ENCODE results near the gene ACTN2.

ACTN2 gene

DNA sequence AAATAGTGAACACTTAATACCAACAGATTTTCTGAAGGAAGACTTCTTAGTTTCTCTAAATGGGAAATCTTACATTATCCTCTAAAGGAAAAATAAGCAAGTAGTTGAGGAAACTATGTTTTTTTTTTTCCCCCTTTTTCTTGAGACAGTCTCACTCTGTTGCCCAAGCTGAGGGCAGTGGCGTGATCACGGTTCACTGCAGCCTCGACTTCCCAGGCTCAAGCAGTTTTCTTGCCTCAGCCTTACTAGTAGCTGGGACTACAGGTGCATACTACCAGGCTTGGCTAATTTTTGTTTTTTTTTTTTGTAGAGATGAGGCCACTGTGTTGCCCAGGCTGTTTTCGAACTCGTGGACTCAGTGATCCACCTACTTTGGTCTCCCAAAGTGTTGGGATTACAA is 112.7 kb downstream of the ACTN2 start:
- no peak for DNase-seq (ENCODE audit: low spot score)
- H3K27ac ChIP-seq: no peak overlapping the region
- H3K4me3 ChIP-seq: no peak overlapping the region
- TF ChIP-seq, protein P1, sequence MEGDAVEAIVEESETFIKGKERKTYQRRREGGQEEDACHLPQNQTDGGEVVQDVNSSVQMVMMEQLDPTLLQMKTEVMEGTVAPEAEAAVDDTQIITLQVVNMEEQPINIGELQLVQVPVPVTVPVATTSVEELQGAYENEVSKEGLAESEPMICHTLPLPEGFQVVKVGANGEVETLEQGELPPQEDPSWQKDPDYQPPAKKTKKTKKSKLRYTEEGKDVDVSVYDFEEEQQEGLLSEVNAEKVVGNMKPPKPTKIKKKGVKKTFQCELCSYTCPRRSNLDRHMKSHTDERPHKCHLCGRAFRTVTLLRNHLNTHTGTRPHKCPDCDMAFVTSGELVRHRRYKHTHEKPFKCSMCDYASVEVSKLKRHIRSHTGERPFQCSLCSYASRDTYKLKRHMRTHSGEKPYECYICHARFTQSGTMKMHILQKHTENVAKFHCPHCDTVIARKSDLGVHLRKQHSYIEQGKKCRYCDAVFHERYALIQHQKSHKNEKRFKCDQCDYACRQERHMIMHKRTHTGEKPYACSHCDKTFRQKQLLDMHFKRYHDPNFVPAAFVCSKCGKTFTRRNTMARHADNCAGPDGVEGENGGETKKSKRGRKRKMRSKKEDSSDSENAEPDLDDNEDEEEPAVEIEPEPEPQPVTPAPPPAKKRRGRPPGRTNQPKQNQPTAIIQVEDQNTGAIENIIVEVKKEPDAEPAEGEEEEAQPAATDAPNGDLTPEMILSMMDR (IDR thresholded peaks at IDR 0.05): no peak

DNA sequence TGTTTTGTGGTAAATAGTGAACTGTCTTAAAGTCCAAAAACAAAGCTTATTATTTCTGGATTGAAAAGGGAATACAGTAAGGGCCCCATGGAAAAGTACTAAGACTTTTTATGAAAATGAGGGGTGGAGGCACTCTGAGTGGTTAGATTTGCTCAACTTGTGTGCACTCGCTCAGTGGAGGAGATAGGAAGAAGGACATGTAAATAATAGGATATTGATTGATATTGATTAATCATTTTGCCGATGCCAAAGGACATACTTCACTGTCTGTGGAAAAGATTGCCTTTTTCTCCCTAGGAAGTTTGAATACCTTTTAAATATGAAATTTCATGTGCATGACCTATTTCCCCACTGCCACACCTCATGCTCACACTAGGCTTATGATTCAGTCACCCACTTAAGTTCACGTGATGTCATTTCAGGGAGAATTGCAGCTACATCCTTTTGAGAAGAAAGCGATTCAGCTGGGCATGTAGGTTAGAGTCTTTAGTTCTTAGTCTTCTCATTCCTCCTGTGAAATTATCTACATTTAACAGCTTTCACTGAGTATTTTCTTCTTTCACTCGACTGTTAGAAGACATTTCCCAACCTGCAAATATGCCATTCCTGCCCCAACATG is 113.8 kb downstream of the ACTN2 start:
- TF ChIP-seq, protein P1 (IDR thresholded peaks at IDR 0.05): no peak
- no peak overlapping the region for H3K27ac ChIP-seq
- no peak overlapping the region for H3K4me3 ChIP-seq
- DNase-seq (ENCODE audit: low spot score): no peak

DNA sequence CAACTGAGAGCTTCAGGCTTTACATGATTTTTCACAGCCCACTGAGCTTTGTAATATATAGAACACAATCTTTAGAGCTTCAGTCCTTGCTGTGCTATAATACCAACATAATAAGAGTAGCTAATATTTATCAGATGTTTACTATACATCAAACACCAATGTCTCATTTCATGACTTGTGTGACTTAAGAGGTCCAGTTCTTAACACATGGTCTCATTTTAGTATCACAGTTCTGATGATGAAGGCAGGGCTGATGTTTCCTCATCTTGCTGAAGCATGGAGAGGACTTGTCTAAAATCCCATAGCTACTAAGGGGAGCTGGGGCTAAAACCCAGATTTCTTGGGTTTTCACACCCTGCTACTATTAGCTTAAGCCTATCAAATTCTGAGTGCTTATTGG is 114.3 kb downstream of the ACTN2 start:
- TF ChIP-seq, protein P1 (IDR thresholded peaks at IDR 0.05): no peak
- H3K27ac ChIP-seq: no peak overlapping the region
- no peak for DNase-seq (ENCODE audit: low spot score)
- H3K4me3 ChIP-seq: no peak overlapping the region

DNA sequence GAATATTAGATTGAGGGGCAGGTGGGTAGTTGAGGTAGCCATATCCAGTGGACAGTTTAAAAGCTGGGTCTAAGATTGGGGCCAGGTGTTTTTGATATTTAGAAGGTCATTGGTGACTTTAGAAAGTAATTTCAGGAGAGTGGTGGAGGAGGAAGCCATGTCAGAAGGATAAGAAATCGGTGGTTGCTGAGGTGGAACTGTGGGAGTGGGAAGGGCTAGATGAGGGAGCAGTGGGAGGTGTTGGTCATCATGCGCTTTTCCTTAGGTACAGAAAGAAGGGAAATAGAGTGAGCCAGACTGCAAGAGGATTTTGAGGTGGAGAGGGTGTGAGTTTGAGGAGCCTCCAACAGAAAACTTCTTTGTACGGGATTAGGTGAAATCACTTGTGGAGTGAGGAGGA is 116.0 kb downstream of the ACTN2 start:
- DNase-seq (ENCODE audit: low spot score): no peak
- TF ChIP-seq, protein P1 (IDR thresholded peaks at IDR 0.05): no peak
- Histone ChIP-seq H3K4me3 (no peak overlapping the region), H3K27ac (no peak overlapping the region)

DNA sequence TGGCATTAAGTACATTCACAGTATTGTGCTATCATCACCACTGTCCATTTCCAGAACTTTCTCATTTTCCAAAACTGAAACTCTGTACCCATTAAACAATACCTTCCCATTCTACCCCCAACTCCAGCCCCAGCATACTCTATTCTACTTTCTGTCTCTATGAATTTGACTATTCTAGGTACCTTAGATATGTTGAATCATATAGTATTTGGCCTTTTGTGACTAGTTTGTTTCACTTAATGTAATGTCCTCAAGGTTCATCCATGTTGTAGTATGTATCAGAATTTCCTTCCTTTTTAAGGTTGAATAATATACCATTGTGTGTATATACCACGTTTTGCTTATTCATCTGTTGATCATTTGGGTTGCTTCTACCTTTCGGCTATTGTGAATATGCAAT is 120.3 kb downstream of the ACTN2 start:
- H3K27ac ChIP-seq: no peak overlapping the region
- no peak for DNase-seq (ENCODE audit: low spot score)
- TF ChIP-seq, protein P1 (IDR thresholded peaks at IDR 0.05): no peak
- H3K4me3 ChIP-seq: no peak overlapping the region

DNA sequence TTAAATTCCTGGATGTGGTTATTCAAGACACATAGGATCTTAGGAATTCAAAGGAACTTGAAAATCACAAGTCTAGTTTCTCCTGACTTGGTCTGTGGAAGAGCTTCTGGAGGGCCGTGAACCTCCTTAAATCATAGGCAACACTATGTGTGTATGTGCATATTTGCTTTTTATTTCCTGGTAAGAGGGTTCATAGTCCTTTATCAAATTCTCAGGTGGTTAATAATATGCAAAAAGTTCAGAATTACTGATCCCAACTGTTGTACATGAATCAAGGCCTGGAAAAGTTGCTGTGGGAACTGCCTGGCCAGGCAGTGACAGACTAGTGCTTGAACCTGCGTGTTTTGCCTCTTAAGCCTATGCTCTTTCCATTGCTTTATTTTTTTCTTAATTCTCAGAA is 121.7 kb downstream of the ACTN2 start:
- TF ChIP-seq, protein P1 (IDR thresholded peaks at IDR 0.05): no peak
- no peak overlapping the region for H3K27ac ChIP-seq
- H3K4me3 ChIP-seq: no peak overlapping the region
- no peak for DNase-seq (ENCODE audit: low spot score)

DNA sequence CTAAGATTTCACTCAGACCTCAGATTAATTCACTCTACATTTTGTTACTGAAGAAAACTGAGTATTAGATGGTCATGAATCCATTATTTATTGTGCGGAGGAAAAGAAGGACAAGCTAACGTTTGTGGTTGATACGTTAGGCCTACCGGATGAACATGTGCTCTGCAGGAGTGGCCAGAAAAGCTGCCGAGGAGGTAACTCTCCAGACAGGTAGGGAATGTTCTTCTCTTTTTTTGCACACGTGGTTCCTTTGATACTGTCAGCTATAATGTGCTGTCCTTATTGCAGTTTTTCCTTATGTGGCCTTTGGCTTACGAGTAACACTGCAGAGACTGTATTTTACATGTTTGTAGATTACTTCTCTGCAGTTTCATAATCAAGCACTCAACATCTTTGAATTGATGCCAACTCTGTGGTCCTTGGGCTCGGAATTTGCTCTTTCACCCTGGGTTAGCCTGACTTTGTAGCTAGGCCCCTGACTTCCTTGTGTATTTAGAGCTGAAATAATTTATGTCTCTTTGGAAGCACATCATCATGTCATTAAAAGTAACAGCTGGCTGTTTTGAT is 122.3 kb downstream of the ACTN2 start:
- H3K27ac ChIP-seq: no peak overlapping the region
- H3K4me3 ChIP-seq: no peak overlapping the region
- DNase-seq (ENCODE audit: low spot score): no peak
- TF ChIP-seq, protein P1 (IDR thresholded peaks at IDR 0.05): no peak

Measured in coronary artery (tissue), 2 donors.